ENCODE measurements around the gene HOXA4. TPM values are rescaled to one million over a fixed set of nuclear protein-coding genes. Genes with fewer than 3 reads are reported as not detected.

HOXA4 gene
- polyA plus RNA-seq, 3 donors: 0.48 TPM; not detected in 2

- 15% methylated on average over 63 of the region's 63 CpGs for WGBS (ENCODE audit: insufficient coverage)
- Mint-ChIP-seq H3K9me3 (peaks cover 13 to 61% (median 42%) of the 10 kb centered on the region in 7 donors), H3K36me3 (peaks cover 12 to 25% of the 10 kb centered on the region in 2 donors), H3K27me3 (ENCODE audit: low read depth in 3 of 3) (peaks cover 82 to 95% (median 93%) of the 10 kb centered on the region in 3 donors), H3K27ac (peak within 1 kb of the TSS in 1 of 7 donors; percentile 31), H3K4me1 (peaks cover 44% of the 10 kb centered on the region), H3K4me3 (peak within 1 kb of the TSS; percentile 67 to 92)
- Histone ChIP-seq H3K27ac (ENCODE audit: low read depth in 1 of 2, low read length in 2 of 2) (no peak within 1 kb of the TSS), H3K9me3 (replicated peaks in 1 of 2; ENCODE audit: control insufficient read depth in 1 of 2, insufficient read depth in 1 of 2, low read length in 2 of 2) (peaks cover 26 to 43% of the 10 kb centered on the region in 2 donors), H3K36me3 (replicated peaks in 1 of 2; ENCODE audit: control insufficient read depth in 1 of 2, insufficient read depth in 2 of 2, low read length in 2 of 2) (no peaks in the 10 kb centered on the region), H3K79me2 (ENCODE audit: insufficient read depth, low read length) (no peaks in the 10 kb centered on the region), H3K4me2 (replicated peaks; ENCODE audit: extremely low read depth, low read length, poor library complexity, severe bottlenecking) (peak within 1 kb of the TSS; percentile 50), H3K27me3 (ENCODE audit: control insufficient read depth in 2 of 2, insufficient read depth in 2 of 2, low read length in 2 of 2) (peaks cover 58 to 89% of the 10 kb centered on the region in 2 donors), H3K4me1 (ENCODE audit: control insufficient read depth in 1 of 2, insufficient read depth in 2 of 2, low read length in 2 of 2) (peaks cover 37 to 43% of the 10 kb centered on the region in 2 donors), H4K20me1 (ENCODE audit: insufficient read depth, low read length) (no peaks in the 10 kb centered on the region), H3K9ac (ENCODE audit: insufficient read depth, low read length, poor library complexity, severe bottlenecking) (no peak within 1 kb of the TSS), H3K4me3 (replicated peaks in 1 of 3; ENCODE audit: low read depth in 2 of 3, low read length in 3 of 3) (peak within 1 kb of the TSS in 2 of 3 experiments; percentile 21 to 52), H2AFZ (ENCODE audit: insufficient read depth, low read depth, low read length, poor library complexity, severe bottlenecking) (peak within 1 kb of the TSS; percentile 25)
- intact Hi-C loops (cut with micrococcal nuclease): no loop called here
- no peak for TF ChIP-seq CTCF (IDR thresholded peaks at IDR 0.05)
- no peak for DNase-seq
Measured at GRCh38 chr7:27147199-27148030, 16.9 kb upstream of the HOXA4 start, which contains the start of gene HOXA6. Gene HOXA6 (minus strand): TSS chr7:27147774. CDS start chr7:27147749, 25 bp downstream.

GRCh38 chr7:27146491-27147198 lies 16.1 kb upstream of the HOXA4 start:
- no peaks in the 10 kb centered on the region for H3K79me2 ChIP-seq (ENCODE audit: insufficient read depth, low read length)
- peak overlapping the region; percentile 50 for H3K4me2 ChIP-seq (replicated peaks; ENCODE audit: extremely low read depth, low read length, poor library complexity, severe bottlenecking)
- peaks cover 36% of the 10 kb centered on the region for H3K4me1 Mint-ChIP-seq
- H3K9me3 ChIP-seq (replicated peaks in 1 of 2; ENCODE audit: control insufficient read depth in 1 of 2, insufficient read depth in 1 of 2, low read length in 2 of 2): peaks cover 26 to 36% of the 10 kb centered on the region in 2 donors
- no peak overlapping the region for H3K27ac ChIP-seq (ENCODE audit: low read depth in 1 of 2, low read length in 2 of 2)
- H2AFZ ChIP-seq (ENCODE audit: insufficient read depth, low read depth, low read length, poor library complexity, severe bottlenecking): peak overlapping the region; percentile 25
- intact Hi-C loops (cut with micrococcal nuclease): no loop called here
- peaks cover 29 to 35% of the 10 kb centered on the region in 2 donors for H3K4me1 ChIP-seq (ENCODE audit: control insufficient read depth in 1 of 2, insufficient read depth in 2 of 2, low read length in 2 of 2)
- H3K4me3 Mint-ChIP-seq: peak overlapping the region in 1 of 2 donors; percentile 92
- H3K27ac Mint-ChIP-seq: no peak overlapping the region
- no peak overlapping the region for H3K9ac ChIP-seq (ENCODE audit: insufficient read depth, low read length, poor library complexity, severe bottlenecking)
- peak overlapping the region in 1 of 3 experiments; percentile 52 for H3K4me3 ChIP-seq (replicated peaks in 1 of 3; ENCODE audit: low read depth in 2 of 3, low read length in 3 of 3)
- peaks cover 51 to 87% of the 10 kb centered on the region in 2 donors for H3K27me3 ChIP-seq (ENCODE audit: control insufficient read depth in 2 of 2, insufficient read depth in 2 of 2, low read length in 2 of 2)
- no peaks in the 10 kb centered on the region for H3K36me3 ChIP-seq (replicated peaks in 1 of 2; ENCODE audit: control insufficient read depth in 1 of 2, insufficient read depth in 2 of 2, low read length in 2 of 2)
- H4K20me1 ChIP-seq (ENCODE audit: insufficient read depth, low read length): no peaks in the 10 kb centered on the region
- TF ChIP-seq CTCF (IDR thresholded peaks at IDR 0.05): no peak
- no peak for DNase-seq
- H3K9me3 Mint-ChIP-seq: peaks cover 13 to 57% (median 42%) of the 10 kb centered on the region in 7 donors
- 77% methylated on average over 3 of the region's 5 CpGs for WGBS (ENCODE audit: insufficient coverage)
- H3K27me3 Mint-ChIP-seq (ENCODE audit: low read depth in 3 of 3): peaks cover 74 to 91% (median 91%) of the 10 kb centered on the region in 3 donors
- H3K36me3 Mint-ChIP-seq: peaks cover 11 to 23% of the 10 kb centered on the region in 2 donors
